ENCODE results near the gene GPR37.

GRCh38 chr7:124722292-124722691 is 43.3 kb downstream of the GPR37 start:
- no peak for TF ChIP-seq CTCF (IDR thresholded peaks at IDR 0.05; ENCODE audit: low read depth, low read length)
- TF ChIP-seq MYC (IDR thresholded peaks at IDR 0.05; ENCODE audit: low read depth, low read length) = no peak

Data from NB4 (cell line).